GM21528 (cell line): ENCODE data around the gene HTR2B.
"Not testable (repeated sequence)": the region's sequence is repeated elsewhere in the genome, so short reads cannot be mapped to it uniquely, and the experiment has no call there.

Experiments used
- ATAC-seq: cut with Tn5 transposase; IDR thresholded peaks from one replicate; pipeline ENCODE4 v1.9.1; 2021; ENCODE audit warnings: mild to moderate bottlenecking, moderate library complexity; ENCODE audit not compliant: unreplicated experiment, low FRiP score

Gene HTR2B

DNA sequence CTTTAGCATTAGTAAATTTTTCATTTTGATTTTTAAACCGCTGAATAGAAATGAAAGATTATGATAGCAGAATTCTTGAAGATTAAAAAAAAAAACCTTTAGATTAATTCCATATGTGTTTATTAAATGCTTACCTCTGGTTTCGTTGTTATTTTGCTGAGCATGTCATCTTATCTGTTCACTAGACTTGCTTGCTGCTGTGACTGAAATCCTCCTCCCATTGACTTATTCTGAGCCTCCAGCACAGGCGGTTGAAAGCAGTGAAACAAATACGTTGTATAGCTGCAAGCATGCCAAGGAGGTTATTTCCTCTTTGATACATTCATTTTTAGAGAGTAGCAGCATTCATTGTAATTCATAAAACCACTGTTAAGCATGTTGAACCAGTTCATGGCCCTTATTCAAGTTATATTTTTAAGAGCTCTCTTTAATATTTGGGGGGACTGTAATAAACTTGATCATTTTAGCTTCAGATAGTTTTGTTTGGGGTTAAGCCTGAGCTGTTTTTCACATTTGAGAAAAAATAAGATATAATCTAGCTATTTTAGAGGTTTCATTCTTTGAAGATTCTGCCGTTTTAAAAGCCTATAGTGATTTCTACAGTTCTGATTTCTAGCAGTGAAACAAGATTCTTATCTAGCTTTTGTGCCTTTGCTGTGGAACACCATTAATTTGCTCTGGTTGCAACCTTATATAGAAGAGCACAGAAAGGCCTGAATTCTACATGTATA lies at the start of gene HTR2B:
Gene HTR2B (minus strand): TSS at position 205 of the 731 bp plus-strand sequence. CDS start 1,278 bp downstream, outside the sequence.
- no peak for ATAC-seq

DNA sequence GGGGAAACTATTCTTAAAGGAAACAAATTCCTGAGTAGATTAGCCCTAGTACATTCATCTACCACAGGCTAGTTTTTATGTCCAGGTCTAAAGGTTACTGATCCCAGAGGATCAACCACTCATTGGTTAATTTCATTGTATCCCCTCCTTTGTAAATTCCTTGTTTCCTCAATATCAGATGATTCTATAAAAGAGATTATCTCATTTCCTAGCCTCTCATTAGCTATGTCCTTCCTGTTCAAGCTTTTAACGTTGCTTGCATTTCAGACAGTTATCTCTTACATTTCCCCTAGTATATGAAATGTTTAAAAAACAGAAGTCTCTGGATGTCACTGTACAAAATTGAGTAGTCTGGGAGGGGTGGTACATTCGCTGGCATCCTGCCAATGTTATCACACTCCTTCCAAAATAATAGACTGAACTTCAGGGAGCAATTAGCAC lies 49.4 kb upstream of the HTR2B start:
- ATAC-seq = no peak

DNA sequence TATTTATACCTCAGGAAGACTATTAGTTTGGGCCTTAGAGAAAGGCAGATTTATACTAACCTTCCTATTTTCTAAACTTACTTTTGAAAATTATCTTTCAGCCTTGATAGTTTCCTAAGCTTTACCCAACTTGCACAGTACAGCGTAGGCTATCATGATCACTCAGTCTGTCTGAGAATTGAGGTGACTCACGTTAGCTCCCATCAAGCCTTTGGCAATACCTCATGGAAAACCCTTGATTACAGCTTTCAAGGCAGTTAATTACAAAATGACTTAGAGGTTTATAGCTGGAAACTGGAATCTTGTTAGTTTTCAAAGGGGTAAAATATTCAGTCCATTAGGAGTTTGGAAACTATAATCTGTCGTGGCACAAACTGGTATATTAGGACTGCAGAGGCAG lies 47.2 kb upstream of the HTR2B start:
- no peak for ATAC-seq

DNA sequence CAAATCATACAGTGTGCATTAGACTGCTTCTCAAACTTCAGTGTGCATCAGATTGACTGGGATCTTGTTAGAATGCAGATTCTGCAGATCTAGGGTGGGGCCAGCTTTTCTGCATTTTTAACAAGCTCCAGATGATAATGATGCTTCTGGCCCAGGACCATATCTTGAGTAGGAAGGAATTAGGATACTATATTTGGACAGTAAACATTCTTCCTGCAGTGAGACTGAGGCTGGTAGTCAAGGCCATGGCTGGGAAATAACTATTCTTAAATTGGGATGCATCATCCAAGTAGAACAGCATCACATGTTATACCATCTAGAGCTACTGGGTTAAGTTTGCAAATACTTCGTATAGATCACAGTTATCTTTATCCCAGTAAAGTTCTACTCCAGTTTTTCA lies 45.2 kb upstream of the HTR2B start:
- no peak for ATAC-seq

DNA sequence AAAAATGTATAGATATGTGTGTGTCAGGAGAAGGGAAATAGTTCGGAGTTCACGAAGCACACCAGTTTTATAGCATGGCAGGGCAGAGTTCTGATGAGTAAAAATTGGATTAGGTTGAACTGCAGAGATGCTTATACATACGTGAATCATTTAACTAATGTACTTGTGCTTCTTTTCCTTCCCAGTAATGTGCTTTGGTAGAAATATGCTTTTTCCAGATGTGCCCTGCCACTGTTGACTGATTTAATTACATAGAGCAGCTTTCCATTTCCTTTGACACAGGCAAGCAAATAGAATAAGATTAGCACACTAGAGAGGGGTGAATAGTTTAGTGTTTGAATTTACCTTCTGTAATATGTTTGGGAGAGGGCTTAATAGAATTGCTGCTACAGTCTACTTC lies 44.6 kb upstream of the HTR2B start:
- no peak for ATAC-seq

DNA sequence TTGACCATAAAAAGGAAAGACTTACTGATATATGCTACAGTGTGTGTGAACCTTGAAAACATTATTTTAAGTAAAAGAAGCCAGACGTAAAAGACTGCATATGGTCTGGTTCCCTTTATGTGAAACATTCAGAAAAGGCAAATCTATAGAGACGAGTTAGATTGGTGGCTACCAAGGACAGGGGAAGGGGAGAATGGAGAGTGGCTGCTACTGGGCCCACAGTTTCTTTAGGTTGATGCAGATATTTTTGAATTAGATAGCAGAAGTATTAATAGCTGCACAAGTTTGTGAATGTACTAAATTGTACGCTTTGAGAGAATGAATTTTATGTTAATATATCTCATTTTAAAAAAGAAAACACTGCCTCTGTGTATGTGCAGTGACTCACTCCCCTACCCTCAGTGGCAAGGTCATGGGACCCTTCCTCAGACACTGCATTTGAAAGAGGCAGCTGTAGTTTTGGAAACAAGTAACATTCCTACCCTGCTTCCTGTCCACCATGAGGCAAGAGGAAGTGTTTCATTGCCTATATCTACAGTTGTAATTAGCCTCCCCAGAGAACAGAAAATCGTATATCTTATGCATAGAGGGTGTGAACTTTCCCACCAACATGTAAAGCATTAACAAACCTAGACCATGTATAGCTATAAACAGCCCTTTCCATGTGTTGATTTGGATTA lies 43.8 kb upstream of the HTR2B start:
- no peak for ATAC-seq

DNA sequence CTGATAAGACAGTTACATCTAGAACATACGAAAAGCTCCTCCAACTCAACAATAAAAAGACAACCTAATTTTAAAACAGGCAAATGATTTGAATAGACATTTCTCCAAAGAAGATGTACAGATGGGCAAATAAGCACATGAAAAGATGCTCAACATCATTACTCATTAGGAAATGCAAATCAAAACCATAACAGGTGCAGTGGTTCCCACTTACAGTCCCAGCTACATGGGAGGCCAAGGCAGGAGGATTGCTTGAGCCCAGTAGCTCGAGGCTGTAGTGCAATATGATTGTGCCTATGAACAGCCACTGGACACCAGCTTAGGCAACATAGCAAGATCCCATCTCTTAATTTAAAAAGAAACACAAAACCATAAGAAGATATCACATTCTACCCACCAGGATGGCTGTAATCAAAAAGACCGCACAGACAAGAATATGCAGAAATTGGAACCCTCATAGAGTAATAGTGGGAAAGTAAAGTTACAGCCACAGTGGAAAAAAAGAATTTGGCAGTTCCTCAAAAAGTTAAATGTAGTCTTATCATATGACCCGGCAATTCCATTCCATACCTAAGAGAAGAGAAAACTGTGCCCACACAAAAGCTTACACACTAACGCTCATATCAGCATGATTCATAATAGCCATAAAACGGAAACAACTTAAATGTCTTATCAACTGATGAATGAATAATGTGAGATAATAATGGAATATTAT lies 43.1 kb upstream of the HTR2B start:
- no peak for ATAC-seq

DNA sequence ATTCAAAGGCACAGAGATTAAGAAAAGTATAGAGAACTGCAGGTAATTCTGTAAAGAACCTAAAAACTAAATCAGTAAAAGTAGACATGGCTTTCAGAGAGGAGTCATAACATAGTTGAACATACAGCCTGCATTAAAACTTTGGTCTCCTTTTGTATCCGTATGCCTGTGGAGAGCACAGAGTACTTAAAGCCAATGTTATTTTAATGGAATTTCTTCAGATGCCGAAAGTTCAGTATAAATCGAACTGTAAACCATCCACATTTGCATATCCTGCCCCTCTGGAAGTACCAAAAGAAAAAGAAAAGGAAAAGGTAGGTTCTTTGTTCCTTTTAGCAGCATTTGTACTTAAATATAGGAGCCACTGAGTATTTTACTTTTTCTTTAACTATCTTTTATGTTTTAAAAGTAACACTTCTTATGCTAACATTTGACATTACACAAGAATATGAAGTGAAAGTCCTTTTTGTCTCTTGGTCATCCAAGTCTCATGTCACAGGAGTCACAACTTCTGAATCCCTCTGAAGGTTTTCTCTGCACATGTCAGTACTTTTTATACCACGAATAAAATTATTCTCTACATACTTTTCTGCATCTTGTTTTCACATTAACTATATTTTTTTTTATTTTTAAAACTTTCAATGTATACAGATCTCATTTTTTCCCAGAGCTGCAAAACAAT lies 38.7 kb upstream of the HTR2B start:
- no peak for ATAC-seq

DNA sequence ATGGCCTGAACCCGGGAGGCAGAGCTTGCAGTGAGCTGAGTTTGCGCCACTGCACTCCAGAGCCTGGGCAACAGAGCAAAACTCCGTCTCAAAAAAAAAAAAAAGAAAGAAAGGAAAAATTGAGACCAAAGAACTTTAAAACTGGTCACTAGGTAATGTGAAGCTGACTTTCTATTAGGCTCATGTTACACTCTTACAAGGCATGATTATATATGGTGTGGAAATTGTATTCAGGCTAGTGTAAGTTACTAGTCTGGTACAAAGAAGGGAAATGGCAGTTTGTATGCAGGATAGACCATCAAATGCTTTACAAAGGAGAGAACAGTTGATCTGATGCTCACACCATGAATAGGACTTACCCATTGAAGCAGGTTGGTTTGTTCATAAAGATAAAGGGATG lies 38.2 kb upstream of the HTR2B start:
- ATAC-seq = no peak

DNA sequence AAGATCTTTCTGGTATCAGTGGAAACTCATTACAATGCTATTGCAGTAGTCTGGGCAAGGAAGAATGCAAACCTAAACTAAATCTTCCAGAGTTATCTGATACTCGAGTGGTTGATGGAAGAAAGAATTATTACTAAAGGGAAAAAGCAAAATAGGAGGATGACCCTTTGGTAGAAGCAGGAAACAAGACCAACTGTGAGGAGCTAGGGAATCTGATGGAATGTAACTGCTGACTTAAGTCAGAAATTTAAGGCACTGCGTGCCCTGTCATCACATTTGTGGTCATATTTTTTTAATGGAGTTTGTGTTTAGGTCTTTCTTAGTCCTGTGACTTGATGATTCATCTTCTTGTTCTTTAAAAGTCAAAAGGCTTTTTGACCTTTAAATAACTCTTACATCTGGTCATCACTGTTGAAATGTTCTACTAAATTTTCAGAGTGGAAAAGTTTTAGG lies 37.1 kb upstream of the HTR2B start:
- no peak for ATAC-seq

DNA sequence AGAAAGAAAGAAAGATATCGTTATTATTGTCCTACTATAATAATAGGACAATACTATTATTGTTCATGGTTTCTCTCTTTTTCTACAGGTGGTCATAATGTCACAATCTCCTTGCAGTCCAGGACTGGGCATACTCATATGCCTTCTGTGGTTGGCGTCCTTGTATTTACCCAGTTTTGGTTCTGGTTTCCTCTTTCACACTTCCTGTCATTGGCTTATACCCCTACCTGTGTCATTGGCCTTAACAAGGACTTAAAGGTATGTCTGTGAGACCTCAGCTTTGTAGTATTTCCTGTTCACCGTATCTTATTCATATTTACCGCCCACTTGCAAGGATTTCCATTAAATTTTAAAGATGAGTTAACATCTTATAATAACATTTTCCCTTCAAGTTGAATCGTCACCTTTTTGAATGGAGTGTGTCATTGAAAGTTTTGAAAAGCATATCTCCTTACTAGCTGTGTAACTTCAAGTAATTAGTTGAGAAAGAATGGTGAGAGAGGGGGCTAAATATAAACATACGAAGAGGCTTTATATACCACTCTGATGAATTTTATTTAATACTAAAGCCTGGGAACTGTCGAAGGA lies 36.5 kb upstream of the HTR2B start:
- no peak for ATAC-seq

DNA sequence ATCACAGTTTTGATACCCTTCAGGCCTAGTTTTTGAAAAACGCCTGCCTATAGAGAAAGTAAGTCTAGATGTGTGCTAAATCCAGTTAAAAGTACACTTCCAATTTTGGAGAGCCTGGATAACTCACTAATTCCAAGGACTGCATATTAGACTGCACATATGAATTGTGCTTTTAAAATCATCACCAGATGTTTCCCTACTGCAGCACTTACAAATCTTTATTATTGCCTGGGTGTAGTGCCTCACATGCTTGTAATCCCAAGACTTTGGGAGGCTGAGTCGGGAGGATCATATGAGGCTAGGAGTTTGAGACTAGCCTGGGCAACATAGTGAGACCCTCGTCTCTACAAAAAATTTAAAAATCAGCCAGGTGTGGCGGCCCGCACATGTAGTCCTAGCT lies 35.9 kb upstream of the HTR2B start:
- ATAC-seq = no peak

DNA sequence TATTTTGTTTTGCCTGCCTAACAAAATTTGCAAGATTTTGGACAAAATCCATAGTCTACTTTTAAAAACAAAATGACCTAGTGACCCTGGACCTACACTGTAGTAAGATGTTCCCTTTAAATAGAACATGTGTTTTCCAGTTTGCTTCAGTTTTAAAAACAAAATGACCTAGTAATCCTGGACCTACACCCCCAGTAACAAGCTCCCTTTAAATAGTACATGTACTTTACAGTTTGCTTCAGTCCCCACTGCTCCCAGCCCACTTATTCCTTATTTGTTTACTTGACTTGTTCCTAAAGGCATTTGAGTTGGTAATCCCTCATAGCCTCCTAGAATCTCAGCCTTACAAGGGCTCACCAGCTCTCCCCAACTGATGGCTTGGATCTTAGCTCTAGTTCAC lies 34.5 kb upstream of the HTR2B start:
- ATAC-seq = no peak

DNA sequence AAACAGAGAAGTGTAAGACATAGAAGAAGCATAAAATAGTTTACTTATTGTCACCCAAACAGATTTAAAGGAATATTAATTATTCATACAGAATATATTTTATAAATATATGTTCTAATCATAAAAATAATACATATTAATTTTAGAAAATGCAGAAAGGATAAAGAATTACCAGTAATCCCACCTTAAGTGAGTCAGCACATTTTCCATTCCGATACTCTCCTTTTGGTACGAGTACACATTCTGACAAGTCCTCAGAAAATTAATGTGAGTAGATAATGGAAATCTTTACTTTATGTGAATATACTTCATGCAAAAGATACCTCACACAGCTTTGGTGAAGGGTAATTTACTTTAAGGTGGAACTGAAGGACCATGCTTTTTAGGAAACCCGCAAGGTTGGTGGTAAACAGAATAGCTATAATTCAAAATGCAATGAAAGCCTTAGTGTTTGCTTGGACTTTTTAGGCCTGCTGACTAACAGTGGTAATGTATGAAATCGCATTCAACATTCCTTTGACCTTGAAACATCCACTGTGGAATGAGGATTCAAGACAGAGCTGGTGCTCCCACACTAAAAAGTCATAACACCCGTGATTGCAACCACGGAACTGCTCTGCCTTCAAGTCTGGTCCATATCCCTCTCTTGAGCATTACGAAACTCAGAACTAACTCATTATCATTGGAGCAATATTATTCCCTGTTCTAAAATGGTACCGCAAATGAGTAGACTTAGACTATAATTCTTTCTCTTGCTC lies 28.1 kb upstream of the HTR2B start:
- ATAC-seq = no peak

DNA sequence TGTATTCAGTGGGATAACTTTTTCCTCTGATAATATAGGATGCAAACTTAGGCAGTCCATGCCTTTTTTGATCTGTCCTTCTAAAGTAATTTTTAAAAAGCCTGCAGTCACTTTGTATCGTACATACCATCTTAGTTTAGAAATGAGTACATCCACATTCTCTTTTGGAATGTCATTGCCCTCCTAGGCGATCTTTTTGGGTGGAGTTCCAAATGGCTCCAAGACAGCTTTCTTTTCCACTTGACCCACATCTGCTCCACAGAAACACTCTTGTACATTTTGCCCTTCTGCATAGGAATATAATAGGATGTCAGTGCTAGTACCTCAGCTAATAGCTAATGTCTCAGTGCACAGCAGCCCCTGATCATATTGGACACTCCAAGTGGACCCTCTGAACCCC lies 21.8 kb upstream of the HTR2B start:
- no peak for ATAC-seq

DNA sequence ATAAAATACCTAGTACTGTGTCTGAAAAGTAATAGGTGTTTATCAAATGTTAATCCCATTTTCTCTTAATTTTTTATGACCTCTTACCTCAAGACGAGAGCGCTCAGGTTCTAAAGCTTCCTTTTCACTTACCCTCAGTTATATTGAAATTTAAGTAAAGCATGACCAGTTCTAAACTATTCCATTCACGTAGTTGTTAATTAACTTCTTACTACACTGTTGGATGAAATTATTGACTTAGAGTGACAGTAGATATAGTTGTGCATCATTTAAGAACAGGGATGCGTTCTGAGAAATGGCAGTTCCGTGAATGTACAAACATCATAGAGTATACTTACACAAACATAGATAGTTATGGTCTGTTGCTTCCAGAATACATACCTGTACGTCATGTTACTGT lies 20.1 kb upstream of the HTR2B start:
- ATAC-seq = no peak

DNA sequence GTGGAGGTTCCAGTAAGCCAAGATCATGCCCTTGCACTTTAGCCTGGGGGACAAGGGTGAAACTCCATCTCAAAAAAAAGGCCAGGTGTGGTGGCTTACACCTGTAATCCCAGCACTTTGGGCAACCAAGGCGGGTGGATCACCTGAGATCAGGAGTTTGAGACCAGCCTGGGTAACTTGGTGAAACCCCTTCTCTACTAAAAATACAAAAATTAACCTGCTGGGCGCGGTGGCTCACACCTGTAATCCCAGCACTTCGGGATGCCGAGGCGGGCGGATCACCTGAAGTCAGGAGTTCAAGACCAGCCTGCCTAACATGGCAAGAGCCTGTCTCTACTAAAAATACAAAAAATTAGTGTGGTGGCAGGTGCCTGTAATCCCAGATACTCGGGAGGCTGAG lies 16.0 kb upstream of the HTR2B start:
- ATAC-seq = not testable (repeated sequence)

DNA sequence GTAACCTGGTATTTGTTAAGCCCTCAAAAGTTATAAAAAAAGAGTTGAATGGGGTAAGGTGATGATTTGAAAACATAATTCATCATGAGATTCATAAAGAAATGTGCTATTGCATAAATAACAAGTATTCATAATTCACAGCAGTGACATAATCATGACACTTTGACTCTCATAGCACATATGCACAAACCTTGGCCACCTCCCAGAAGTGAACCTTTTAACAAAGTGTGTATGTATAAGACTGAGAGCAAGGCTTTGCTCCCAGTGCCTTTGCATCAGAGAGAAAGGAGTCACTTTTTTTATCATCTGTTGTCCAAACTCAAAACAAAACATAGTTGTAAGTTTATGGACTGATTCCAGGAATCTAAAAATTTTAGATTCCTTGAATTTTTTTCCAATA lies 15.0 kb upstream of the HTR2B start:
- no peak for ATAC-seq

DNA sequence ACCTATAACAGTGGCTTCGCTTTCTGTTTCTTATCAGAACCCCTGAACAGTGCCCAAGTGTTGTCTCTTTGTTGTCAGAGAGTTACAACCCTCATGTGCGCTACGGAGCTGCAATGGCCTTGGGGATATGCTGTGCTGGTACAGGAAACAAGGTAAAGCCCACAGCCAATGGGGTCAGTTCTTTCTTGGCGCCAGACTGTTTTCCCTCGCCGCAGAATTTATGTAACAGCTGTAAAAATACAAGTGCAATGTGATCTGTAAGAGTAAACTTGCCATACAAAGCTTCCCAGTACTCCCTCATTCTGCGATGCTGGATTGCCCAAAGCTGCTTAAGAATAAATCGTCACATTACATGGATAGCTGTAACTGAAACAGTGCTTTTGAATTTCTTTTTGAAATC lies 13.9 kb upstream of the HTR2B start:
- no peak for ATAC-seq
